WERI-Rb-1 (cell line): ENCODE results near the gene GPSM3.

ENCODE experiments used
- DNase-seq: peaks from one replicate; pipeline ENCODE4 v3.0.0-alpha.2; 2020
- H3K27ac ChIP-seq: fragments of 250-450 bp; sonication (Bioruptor Pico); 2 replicates; pipeline ENCODE4 v1.5.1; 2020; ENCODE audit warnings: mild to moderate bottlenecking, moderate library complexity
- H3K27me3 ChIP-seq: fragments of 250-450 bp; sonication (Bioruptor Pico); 2 replicates; pipeline ENCODE4 v1.5.1; 2021; ENCODE audit warnings: mild to moderate bottlenecking, low read depth, moderate library complexity; ENCODE audit not compliant: insufficient read depth, severe bottlenecking
- H3K36me3 ChIP-seq: fragments of 250-450 bp; sonication (Bioruptor Pico); 2 replicates; pipeline ENCODE4 v1.5.1; 2020; ENCODE audit warnings: mild to moderate bottlenecking, moderate library complexity
- H3K4me3 ChIP-seq: 2 replicates; pipeline ENCODE4 v1.5.1; 2011; ENCODE audit warnings: low read depth, mild to moderate bottlenecking, control low read depth, low read length
- H3K9me3 ChIP-seq: fragments of 250-450 bp; sonication (Bioruptor Pico); 2 replicates; pipeline ENCODE4 v1.5.1; 2021; ENCODE audit warnings: mild to moderate bottlenecking, moderate library complexity; ENCODE audit not compliant: severe bottlenecking
- CTCF ChIP-seq: IDR thresholded peaks from 2 replicates; pipeline ENCODE4 v1.5.1; 2011; ENCODE audit warnings: low read depth, mild to moderate bottlenecking, control low read depth, inconsistent platforms, low read length

Gene GPSM3

GRCh38 chr6:32163559-32164258 lies 28.7 kb downstream of the GPSM3 start:
- Histone ChIP-seq H3K9me3 (no peaks in the 10 kb centered on the region), H3K27me3 (no peaks in the 10 kb centered on the region), H3K36me3 (peaks cover 49% of the 10 kb centered on the region), H3K27ac (no peak overlapping the region), H3K4me3 (no peak overlapping the region)
- DNase-seq, result no peak
- no peak for TF ChIP-seq CTCF

- no peaks in the 10 kb centered on the region for H3K9me3 ChIP-seq
- no peak overlapping the region for H3K27ac ChIP-seq
- no peak for TF ChIP-seq CTCF
- H3K27me3 ChIP-seq, result no peaks in the 10 kb centered on the region
- no peak for DNase-seq
- H3K36me3 ChIP-seq, result peaks cover 50% of the 10 kb centered on the region
- no peak overlapping the region for H3K4me3 ChIP-seq
These were observed 34.4 kb downstream of the GPSM3 start for GRCh38 chr6:32158052-32158451.

- DNase-seq, result no peak
- no peak overlapping the region for H3K27ac ChIP-seq
- no peaks in the 10 kb centered on the region for H3K27me3 ChIP-seq
- H3K36me3 ChIP-seq, result peaks cover 42% of the 10 kb centered on the region
- H3K4me3 ChIP-seq, result no peak overlapping the region
- H3K9me3 ChIP-seq, result no peaks in the 10 kb centered on the region
- no peak for TF ChIP-seq CTCF
These were observed 35.6 kb downstream of the GPSM3 start for GRCh38 chr6:32156891-32157290.

DNA sequence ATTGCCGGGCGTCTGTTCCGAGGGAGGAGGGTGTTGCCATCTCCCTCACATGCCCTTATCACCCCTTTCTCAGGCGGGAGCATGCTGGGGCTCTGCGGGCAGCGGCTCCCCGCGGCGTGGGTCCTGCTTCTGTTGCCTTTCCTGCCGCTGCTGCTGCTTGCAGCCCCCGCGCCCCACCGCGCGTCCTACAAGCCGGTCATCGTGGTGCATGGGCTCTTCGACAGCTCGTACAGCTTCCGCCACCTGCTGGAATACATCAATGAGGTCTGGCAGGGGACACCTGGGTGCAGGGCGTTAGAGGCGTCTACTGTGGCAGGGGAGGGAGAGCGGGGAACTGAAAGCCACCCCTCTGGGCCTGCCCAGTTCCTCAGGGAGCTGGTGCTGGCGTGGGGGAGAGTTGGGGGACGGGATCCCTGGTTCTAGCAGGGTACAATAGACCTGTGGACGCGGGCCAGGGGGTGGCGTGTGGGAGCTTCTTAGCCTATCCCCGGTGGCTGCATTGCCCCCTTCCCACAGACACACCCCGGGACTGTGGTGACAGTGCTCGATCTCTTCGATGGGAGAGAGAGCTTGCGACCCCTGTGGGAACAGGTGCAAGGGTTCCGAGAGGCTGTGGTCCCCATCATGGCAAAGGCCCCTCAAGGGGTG lies 37.8 kb downstream of the GPSM3 start:
- H3K36me3 ChIP-seq, result peaks cover 36% of the 10 kb centered on the region
- H3K27me3 ChIP-seq, result no peaks in the 10 kb centered on the region
- no peaks in the 10 kb centered on the region for H3K9me3 ChIP-seq
- peak; percentile 94 for DNase-seq
- peak overlapping the region; percentile 82 for H3K4me3 ChIP-seq
- TF ChIP-seq CTCF, result peak; percentile 86
- peak overlapping the region; percentile 85 for H3K27ac ChIP-seq

GRCh38 chr6:32153564-32154513 lies 38.6 kb downstream of the GPSM3 start, which contains the start of gene PPT2:
TSS of gene PPT2 (plus strand) at chr6:32154141. CDS start at chr6:32154595, 454 bp downstream.
- Histone ChIP-seq H3K27me3 (no peaks in the 10 kb centered on the region), H3K9me3 (peaks cover 2% of the 10 kb centered on the region), H3K27ac (peak within 1 kb of the TSS; percentile 85), H3K36me3 (peaks cover 35% of the 10 kb centered on the region), H3K4me3 (peak within 1 kb of the TSS; percentile 82)
- peak; percentile 97 for DNase-seq
- TF ChIP-seq CTCF, result peak; percentile 20; the same call in 1 of the 2 replicates
